Heart left ventricle (tissue), 16 donors: Measurements from ENCODE around the gene STK40. TPM values are rescaled to one million over a fixed set of nuclear protein-coding genes. Genes with fewer than 3 reads are reported as not detected.

Source experiments
- ATAC-seq, 4 donors: fragments of 200-7000 bp; cut with Tn5 transposase; one replicate each; pipeline ENCODE4 v1.9.1; 2020 to 2022; ENCODE audit warnings: moderate library complexity in 4 of 4, mild to moderate bottlenecking in 3 of 4, moderate number of reproducible peaks in 1 of 4
- DNase-seq, 5 donors: peaks; one replicate each; pipeline ENCODE4 v3.0.0-alpha.2; 2020
- H3K27ac ChIP-seq, 12 donors: fragments of 200-600 bp; sonication (generic) in 4 of 12; one replicate each; pipeline versions ENCODE4 v1.5.0 to v1.8.0; 2016 to 2022; ENCODE audit warnings: mild to moderate bottlenecking in 2 of 12
- H3K27me3 ChIP-seq, 9 donors: fragments of 200-600 bp; sonication (generic) in 2 of 9; one replicate each; pipeline versions ENCODE4 v1.5.1 to v1.8.0; 2016 to 2022; ENCODE audit warnings: mild to moderate bottlenecking in 3 of 9
- H3K36me3 ChIP-seq, 9 donors: fragments of 200-600 bp; sonication (generic) in 2 of 9; one replicate each; pipeline versions ENCODE4 v1.5.0 to v1.8.0; 2018 to 2022; ENCODE audit warnings: mild to moderate bottlenecking in 2 of 9
- H3K4me1 ChIP-seq, 12 donors: fragments of 200-600 bp; sonication (generic) in 4 of 12; one replicate each; pipeline versions ENCODE4 v1.5.0 to v1.8.0; 2016 to 2022; ENCODE audit warnings: mild to moderate bottlenecking in 3 of 12
- H3K4me3 ChIP-seq, 12 donors: fragments of 200-600 bp; sonication (generic) in 4 of 12; one replicate each; pipeline versions ENCODE4 v1.5.0 to v1.8.0; 2017 to 2022; ENCODE audit warnings: mild to moderate bottlenecking in 9 of 12, moderate library complexity in 4 of 12
- H3K9me3 ChIP-seq, 12 donors: fragments of 200-600 bp; sonication (generic) in 4 of 12; one replicate each; pipeline versions ENCODE4 v1.5.0 to v1.8.0; 2016 to 2022; ENCODE audit warnings: mild to moderate bottlenecking in 1 of 12
- POLR2A ChIP-seq, 2 donors: fragments of 450-650 bp; IDR thresholded peaks; one replicate each; pipeline ENCODE4 v1.6.1; 2017; ENCODE audit warnings: antibody characterized with exemption in 2 of 2, mild to moderate bottlenecking in 2 of 2, moderate library complexity in 2 of 2
- WGBS, 4 donors: extraction: QIAGEN DNeasy Blood & Tissue Kit in 2 of 4; methylation state at CpG; one replicate each; pipeline versions ENCODE4 v1.1.5 to v1.1.7; 2013 to 2018; 5-methylcytosine and 5-hydroxymethylcytosine counted together
- intact Hi-C, 10 donors: fragments of 100-400 bp; cut with DNase I; formaldehyde crosslinking; loops; one replicate each; pipeline versions ENCODE4 v1.11.1 to v1.14.2; 2022
- polyA plus RNA-seq, 2 donors: library from polyadenylated mRNA; stranded (reverse); fragments of 200-250 nt; gene quantifications; one replicate each; pipeline ENCODE4 v1.2.3, GENCODE V29; 2013
- total RNA-seq, 9 donors: library from RNA; depleted of rRNA in 2 of 9; stranded (reverse); fragments of >200 nt in 2 of 9; fragmentation: NEBNext Ultra II Directional in 3 of 9; extraction: Animal tissue kit (Norgen Biotek cat#: 25700) in 3 of 9; gene quantifications; one replicate each; pipeline versions ENCODE4 v1.1.0 to v1.2.4, GENCODE V29; 2016 to 2023
- TF ChIP-seq, protein P1 (sequence below), 12 donors: fragments of 200-600 bp; sonication (generic) in 4 of 12; IDR thresholded peaks; one replicate each; pipeline versions ENCODE4 v1.5.0 to v1.8.0; 2018 to 2022; ENCODE audit warnings: antibody characterized with exemption in 12 of 12, mild to moderate bottlenecking in 5 of 12
- donor health status: ischemic (EF 13 %, LVEDD 7.1; RV severe dilation, severe dysfunction).
- donor health status: healthy with polysubstance abuse.
- donor health status: DM: no; HTN: yes; CAD: no.
- donor health status: DM: no; HTN: no; CAD: no.
- donor health status: ischemic (EF 25% LVEDD 6.9; RV normal size, moderate dysfunction).
- donor health status: ischemic (EF 25% LVEDD 5.7; RV mildly dilated, moderate dysfunction).
- donor health status: healthy.
- donor health status: DM: yes; HTN: yes; CAD: no.
- donor health status: ischemic (EF 35%, LVEDD 5.7; RV mildly dilated, moderate dysfunction).
- donor health status: nonischemic (EF 11% LVEDD 7.7; RV severe dilation, severe dysfunction).
- donor health status: DM: yes; HTN: yes; CAD: no.
- donor health status: PGD.
- donor health status: ischemic (EF 29% LVEDD 5.4; RV normal size, mild dysfunction).
- donor health status: nonischemic (EF 23%, LVEDD 6.1; RV moderate dilation, normal function).

STK40 gene
- total and polyA plus RNA-seq, 11 donors = 27.9 to 114 (median 59.4) TPM

DNA sequence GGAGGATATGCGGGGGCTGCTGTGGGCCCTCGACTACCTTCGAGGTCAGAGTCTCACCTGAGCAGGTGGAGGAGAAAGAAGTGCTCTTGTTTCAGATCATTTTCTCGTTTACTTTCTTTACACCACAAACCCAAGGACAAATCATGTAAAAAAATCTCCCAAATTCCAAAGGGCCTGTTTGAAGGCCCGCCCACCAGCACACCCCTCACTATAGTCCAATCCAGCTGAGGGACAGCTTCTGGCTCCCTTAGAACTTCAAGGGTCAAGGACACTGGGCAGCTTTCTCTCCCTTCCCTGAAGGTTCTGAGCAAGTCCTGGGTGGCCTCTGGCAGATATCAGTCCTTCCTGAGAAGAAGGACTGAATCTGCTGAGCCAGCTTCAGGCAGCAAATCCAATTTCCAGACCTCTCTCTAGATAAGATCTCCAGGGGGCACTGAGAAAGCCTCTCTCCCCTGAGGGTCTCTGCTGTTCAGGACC, 5.5 kb downstream of the STK40 start:
- WGBS, 4 donors = 77 to 88% (median 81%) methylated on average over 5 of the region's 5 CpGs
- Histone ChIP-seq H3K27ac (peak overlapping the region in 2 of 12 donors; percentile 4 to 14), H3K27me3 (no peaks in the 10 kb centered on the region), H3K36me3 (peaks cover 0 to 8% (median 0%) of the 10 kb centered on the region in 9 donors), H3K4me3 (no peak overlapping the region), H3K4me1 (peaks cover 18 to 97% (median 75%) of the 10 kb centered on the region in 12 donors), H3K9me3 (no peaks in the 10 kb centered on the region)
- intact Hi-C loops = loop anchor here in 1 of 10 donors (10.0 kb wide), 1 partner anchor 155 kb away; the partner anchor contains the start of gene THRAP3
- DNase-seq = peak in 1 of 5 donors; percentile 20
- no peak for ATAC-seq
- TF ChIP-seq, protein P1, sequence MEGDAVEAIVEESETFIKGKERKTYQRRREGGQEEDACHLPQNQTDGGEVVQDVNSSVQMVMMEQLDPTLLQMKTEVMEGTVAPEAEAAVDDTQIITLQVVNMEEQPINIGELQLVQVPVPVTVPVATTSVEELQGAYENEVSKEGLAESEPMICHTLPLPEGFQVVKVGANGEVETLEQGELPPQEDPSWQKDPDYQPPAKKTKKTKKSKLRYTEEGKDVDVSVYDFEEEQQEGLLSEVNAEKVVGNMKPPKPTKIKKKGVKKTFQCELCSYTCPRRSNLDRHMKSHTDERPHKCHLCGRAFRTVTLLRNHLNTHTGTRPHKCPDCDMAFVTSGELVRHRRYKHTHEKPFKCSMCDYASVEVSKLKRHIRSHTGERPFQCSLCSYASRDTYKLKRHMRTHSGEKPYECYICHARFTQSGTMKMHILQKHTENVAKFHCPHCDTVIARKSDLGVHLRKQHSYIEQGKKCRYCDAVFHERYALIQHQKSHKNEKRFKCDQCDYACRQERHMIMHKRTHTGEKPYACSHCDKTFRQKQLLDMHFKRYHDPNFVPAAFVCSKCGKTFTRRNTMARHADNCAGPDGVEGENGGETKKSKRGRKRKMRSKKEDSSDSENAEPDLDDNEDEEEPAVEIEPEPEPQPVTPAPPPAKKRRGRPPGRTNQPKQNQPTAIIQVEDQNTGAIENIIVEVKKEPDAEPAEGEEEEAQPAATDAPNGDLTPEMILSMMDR (IDR thresholded peaks at IDR 0.05) = no peak
- TF ChIP-seq POLR2A (IDR thresholded peaks at IDR 0.05) = no peak

- H3K4me3 ChIP-seq = no peak overlapping the region
- intact Hi-C loops = no loop called here
- H3K27ac ChIP-seq = peak overlapping the region in 5 of 12 donors; percentile 0 to 79 (median 25)
- DNase-seq (no peak), ATAC-seq (no peak)
- H3K9me3 ChIP-seq = no peaks in the 10 kb centered on the region
- H3K27me3 ChIP-seq = no peaks in the 10 kb centered on the region
- H3K36me3 ChIP-seq = peaks cover 0 to 8% (median 0%) of the 10 kb centered on the region in 9 donors
- TF ChIP-seq POLR2A (IDR thresholded peaks at IDR 0.05) = no peak
- TF ChIP-seq, protein P1 (IDR thresholded peaks at IDR 0.05) = no peak
- 67 to 80% (median 75%) methylated on average over 4 of the region's 4 CpGs for WGBS, 4 donors
- H3K4me1 ChIP-seq = peaks cover 18 to 97% (median 78%) of the 10 kb centered on the region in 12 donors
Observed at GRCh38 chr1:36377791-36378492, 7.8 kb downstream of the STK40 start.

DNA sequence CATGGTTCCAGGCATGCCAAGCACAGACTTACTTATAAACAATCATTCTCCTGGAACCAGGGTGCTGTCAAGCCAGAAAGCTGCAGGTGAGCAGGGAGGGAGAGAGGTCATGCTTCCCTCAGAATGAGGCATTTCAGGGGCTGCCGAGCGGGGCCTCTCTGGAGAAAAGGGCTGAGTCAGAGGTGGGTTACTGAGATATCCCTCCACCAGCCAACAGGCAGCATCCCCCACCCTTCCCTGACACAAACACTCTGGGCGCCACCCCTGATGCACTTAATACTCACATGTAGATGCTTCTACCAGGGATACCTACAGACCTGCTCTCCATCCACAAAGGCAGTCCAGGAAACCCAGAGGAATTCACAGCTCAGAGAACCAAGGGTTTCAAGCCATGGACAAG, 13.1 kb downstream of the STK40 start:
- no peaks in the 10 kb centered on the region for H3K9me3 ChIP-seq
- DNase-seq (no peak), ATAC-seq (no peak)
- H3K27me3 ChIP-seq = no peaks in the 10 kb centered on the region
- H3K36me3 ChIP-seq = peaks cover 0 to 11% (median 2%) of the 10 kb centered on the region in 9 donors
- intact Hi-C loops = no loop called here
- peaks cover 13 to 97% (median 67%) of the 10 kb centered on the region in 12 donors for H3K4me1 ChIP-seq
- WGBS, 4 donors = 83 to 91% (median 84%) methylated on average over 3 of the region's 3 CpGs
- H3K27ac ChIP-seq = peak overlapping the region in 11 of 12 donors; percentile 83 to 99 (median 94)
- no peak for TF ChIP-seq POLR2A (IDR thresholded peaks at IDR 0.05)
- TF ChIP-seq, protein P1 (IDR thresholded peaks at IDR 0.05) = no peak
- no peak overlapping the region for H3K4me3 ChIP-seq
